Skin epidermis (tissue), 12 donors: ENCODE results near the gene TDRD10.

ENCODE experiments used
- H3K27ac ChIP-seq, 21 experiments: fragments of 200-600 bp; sonication (generic) in 11 of 21; one replicate each; pipeline ENCODE4 v1.5.0; 2020; ENCODE audit warnings: mild to moderate bottlenecking in 3 of 21, inconsistent platforms in 2 of 21, moderate library complexity in 2 of 21
- H3K4me3 ChIP-seq, 7 experiments: fragments of 200-600 bp; sonication (generic) in 2 of 7; one replicate each; pipeline ENCODE4 v1.5.0; 2020; ENCODE audit warnings: inconsistent platforms in 2 of 7, mild to moderate bottlenecking in 2 of 7, moderate library complexity in 1 of 7

TDRD10 gene

GRCh38 chr1:154594811-154595210 lies 92.8 kb downstream of the TDRD10 start:
- Histone ChIP-seq H3K4me3 (no peak overlapping the region), H3K27ac (no peak overlapping the region)

- Histone ChIP-seq H3K27ac (no peak overlapping the region), H3K4me3 (no peak overlapping the region)
Observed at GRCh38 chr1:154595621-154596020, 93.6 kb downstream of the TDRD10 start.
